Lower leg skin (tissue), 4 donors: ENCODE measurements around the gene DHX30. TPM values are rescaled to one million over a fixed set of nuclear protein-coding genes. Genes with fewer than 3 reads are reported as not detected.
"Not testable (repeated sequence)": the region's sequence is repeated elsewhere in the genome, so short reads cannot be mapped to it uniquely, and the experiment has no call there.

Source experiments
- DNase-seq, 2 donors: peaks; one replicate each; pipeline ENCODE4 v3.0.0-alpha.2; 2019; ENCODE audit warnings: low spot score in 2 of 2
- H3K4me3 ChIP-seq: fragments of 200-600 bp; sonication (generic); 2 replicates; pipeline ENCODE4 v1.5.1; 2017; ENCODE audit warnings: mild to moderate bottlenecking, low read depth; ENCODE audit not compliant: poor library complexity, severe bottlenecking
- CTCF ChIP-seq, 3 donors: fragments of 450-650 bp; IDR thresholded peaks; one replicate each; pipeline ENCODE4 v1.5.1; 2016; ENCODE audit warnings: antibody characterized with exemption in 3 of 3, mild to moderate bottlenecking in 3 of 3, moderate library complexity in 2 of 3
- POLR2A ChIP-seq, 2 donors: fragments of 450-650 bp; IDR thresholded peaks; one replicate each; pipeline ENCODE4 v1.6.1; 2016 to 2017; ENCODE audit warnings: antibody characterized with exemption in 2 of 2, mild to moderate bottlenecking in 1 of 2, moderate library complexity in 1 of 2
- WGBS, 2 donors: methylation state at CpG; one replicate each; pipeline ENCODE4 v1.1.5; 2018; 5-methylcytosine and 5-hydroxymethylcytosine counted together
- intact Hi-C: fragments of 100-400 bp; cut with DNase I; formaldehyde crosslinking; loops from one replicate; pipeline ENCODE4 v1.15.0; 2023; ENCODE audit warnings: low total_unique reads
- total RNA-seq, 4 donors: library from RNA; depleted of rRNA; stranded (reverse); fragments of >200 nt; gene quantifications; one replicate each; pipeline ENCODE4 v1.1.0, GENCODE V29; 2016

The DHX30 gene
- total RNA-seq: 10 to 100 TPM; 59.0 to 81.0 (median 66.7) TPM

- DNase-seq: peak; percentile 76 to 96
- H3K4me3 ChIP-seq: peak within 1 kb of the TSS; percentile 84
- 1 to 2% methylated on average over 58 to 66 of the region's 90 CpGs for WGBS, 2 donors
- intact Hi-C loops: no loop called here
- no peak for TF ChIP-seq POLR2A (IDR thresholded peaks at IDR 0.05)
- no peak for TF ChIP-seq CTCF (IDR thresholded peaks at IDR 0.05)
Observed at GRCh38 chr3:47802734-47803479, at the start of gene DHX30. TSS of gene DHX30 (plus strand) at chr3:47803138. CDS start at chr3:47810684, 7,546 bp downstream.

- DNase-seq: no peak
- intact Hi-C loops: no loop called here
- 81 to 88% methylated on average over 14 of the region's 14 CpGs for WGBS, 2 donors
- H3K4me3 ChIP-seq: no peak overlapping the region
- TF ChIP-seq CTCF (IDR thresholded peaks at IDR 0.05) (no peak), POLR2A (IDR thresholded peaks at IDR 0.05) (no peak)
Observed at GRCh38 chr3:47758261-47759025, 44.5 kb upstream of the DHX30 start.

- 90 to 92% methylated on average over 4 of the region's 4 CpGs for WGBS, 2 donors
- DNase-seq, H3K4me3 ChIP-seq, intact Hi-C loops: not testable (repeated sequence)
Observed at GRCh38 chr3:47760207-47760606, 42.7 kb upstream of the DHX30 start.

GRCh38 chr3:47761046-47761445, 41.9 kb upstream of the DHX30 start:
- WGBS, 2 donors: 94 to 96% methylated on average over 4 of the region's 4 CpGs
- TF ChIP-seq POLR2A (IDR thresholded peaks at IDR 0.05) (no peak), CTCF (IDR thresholded peaks at IDR 0.05) (no peak)
- DNase-seq: no peak
- intact Hi-C loops: no loop called here
- no peak overlapping the region for H3K4me3 ChIP-seq

GRCh38 chr3:47762233-47762632, 40.7 kb upstream of the DHX30 start:
- intact Hi-C loops: no loop called here
- no peak for DNase-seq
- no peak overlapping the region for H3K4me3 ChIP-seq
- TF ChIP-seq POLR2A (IDR thresholded peaks at IDR 0.05): no peak
- no peak for TF ChIP-seq CTCF (IDR thresholded peaks at IDR 0.05)
- WGBS, 2 donors: 29 to 53% methylated on average over 4 of the region's 4 CpGs

- peak in 1 of 2 donors; percentile 29 for DNase-seq
- no peak overlapping the region for H3K4me3 ChIP-seq
- TF ChIP-seq POLR2A (IDR thresholded peaks at IDR 0.05) (no peak), CTCF (IDR thresholded peaks at IDR 0.05) (no peak)
- intact Hi-C loops: no loop called here
- 89 to 92% methylated on average over 4 of the region's 4 CpGs for WGBS, 2 donors
Observed at GRCh38 chr3:47766186-47766585, 36.8 kb upstream of the DHX30 start.
